ENCODE data around the gene DNAJB2.
"Not testable (repeated sequence)": the region's sequence is repeated elsewhere in the genome, so short reads cannot be mapped to it uniquely, and the experiment has no call there.

Gene DNAJB2

DNA sequence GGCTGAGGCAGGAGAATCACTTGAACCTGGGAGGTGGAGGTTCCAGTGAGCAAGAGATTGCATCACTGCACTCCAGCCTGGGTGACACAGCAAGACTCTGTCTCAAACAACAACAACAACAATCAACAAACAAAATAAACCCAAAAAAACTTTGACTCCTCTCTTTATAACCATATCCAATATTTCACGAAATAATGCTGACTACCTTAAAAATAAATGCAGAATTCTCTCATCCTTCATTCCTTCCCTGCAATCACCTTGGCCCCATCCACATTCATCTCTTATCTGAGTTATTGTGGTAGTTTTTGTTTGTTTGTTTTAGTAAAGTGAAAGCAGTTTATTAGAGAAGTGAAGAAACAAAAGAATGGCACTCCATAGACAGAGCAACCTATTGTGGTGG, 26.9 kb downstream of the DNAJB2 start:
- no peak for DNase-seq

DNA sequence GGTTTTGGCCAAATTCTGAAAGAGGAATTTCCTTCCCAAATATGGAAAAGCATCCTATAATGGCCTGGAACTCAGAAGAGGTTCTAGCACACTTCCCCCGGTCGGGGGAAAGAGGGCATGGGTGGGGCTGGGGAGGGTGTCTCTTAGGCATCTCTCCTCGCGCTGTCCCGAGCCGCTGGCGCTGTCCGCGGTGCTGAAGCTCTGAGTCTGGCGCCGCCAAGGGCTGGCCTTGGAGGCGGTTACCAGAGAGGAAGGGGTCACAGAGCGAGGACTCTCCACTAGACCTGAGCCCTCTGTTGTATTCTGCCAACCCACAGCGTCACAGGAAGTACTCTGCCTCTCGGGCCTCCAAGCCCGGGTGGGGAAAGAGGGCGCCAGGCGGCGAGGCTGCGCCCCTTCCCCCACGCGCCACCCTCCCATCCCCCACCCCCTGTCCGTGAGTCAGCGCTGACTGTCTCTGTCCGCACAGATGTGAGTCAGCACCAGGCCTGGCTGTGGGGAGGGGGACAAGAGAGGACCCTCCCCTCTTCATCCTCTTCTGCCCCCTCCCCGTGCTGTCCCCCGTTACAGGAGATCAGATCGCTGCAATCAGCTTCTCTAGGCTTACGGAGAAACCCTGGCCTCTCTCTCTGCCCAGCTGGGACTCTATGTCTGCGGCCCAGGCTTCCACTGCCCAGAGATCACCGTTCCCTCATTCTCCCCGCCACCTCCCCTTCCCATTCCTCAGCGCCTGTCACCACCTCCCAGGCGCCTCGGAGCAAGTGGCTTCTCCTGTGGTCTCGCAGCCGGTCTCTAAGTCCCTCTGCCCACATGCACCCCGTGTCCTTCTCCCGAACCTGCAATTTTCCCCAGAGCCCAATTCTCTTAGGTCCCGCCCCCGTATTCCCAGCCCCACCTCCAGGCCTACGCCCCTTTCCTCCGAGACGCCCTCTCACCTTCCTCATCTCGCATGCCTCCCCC, 29.3 kb downstream of the DNAJB2 start:
- DNase-seq, result peak; percentile 54

DNA sequence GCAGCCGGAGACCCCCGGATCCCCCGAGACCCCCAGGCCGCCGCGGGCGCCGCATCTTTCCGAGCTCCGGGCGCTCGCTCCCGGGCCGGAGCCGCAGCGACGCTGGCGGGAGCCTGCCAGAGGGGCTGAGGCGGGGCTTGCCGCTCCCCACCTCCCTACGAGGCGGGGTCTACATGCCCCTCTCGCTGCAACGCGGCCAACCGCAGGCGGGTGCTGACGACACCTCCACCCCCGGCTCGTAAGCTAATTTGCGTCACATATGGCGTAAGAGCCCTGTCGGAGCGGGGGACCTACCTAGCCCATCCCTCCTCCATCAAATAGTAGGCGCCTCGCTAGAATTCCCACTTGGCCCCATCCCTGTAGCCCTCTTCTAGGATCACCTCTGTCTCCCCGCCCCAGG, 30.1 kb downstream of the DNAJB2 start, which contains the start of gene PTPRN:
TSS of gene PTPRN (minus strand) at position 124 of the 400 bp plus-strand sequence. CDS start at position 55, 69 bp downstream.
- no peak for DNase-seq

DNA sequence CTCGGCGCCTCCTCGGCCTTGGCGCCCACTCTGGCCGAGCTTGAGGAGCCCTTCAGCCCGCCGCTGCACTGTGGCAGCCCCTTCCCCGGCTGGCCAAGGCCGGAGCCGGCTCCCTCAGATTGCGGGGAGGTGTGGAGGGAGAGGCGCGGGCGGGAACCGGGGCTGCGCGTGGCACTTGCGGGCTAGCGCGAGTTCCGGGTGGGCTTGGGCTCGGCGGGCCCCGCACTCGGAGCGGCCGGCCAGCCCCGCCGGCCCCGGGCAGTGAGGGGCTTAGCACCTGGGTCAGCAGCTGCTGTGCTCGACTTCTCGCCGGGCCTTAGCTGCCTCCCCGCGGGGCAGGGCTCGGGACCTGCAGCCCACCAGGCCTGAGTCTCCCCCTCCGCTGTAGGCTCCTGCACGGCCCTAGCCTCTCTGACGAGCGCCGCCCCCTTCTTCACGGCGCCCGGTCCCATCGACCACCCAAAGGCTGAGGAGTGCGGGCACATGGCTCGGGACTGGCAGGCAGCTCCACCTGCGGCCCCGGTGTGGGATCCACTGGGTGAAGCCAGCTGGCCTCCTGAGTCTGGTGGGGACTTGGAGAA, 33.6 kb downstream of the DNAJB2 start:
- not testable (repeated sequence) for DNase-seq

DNA sequence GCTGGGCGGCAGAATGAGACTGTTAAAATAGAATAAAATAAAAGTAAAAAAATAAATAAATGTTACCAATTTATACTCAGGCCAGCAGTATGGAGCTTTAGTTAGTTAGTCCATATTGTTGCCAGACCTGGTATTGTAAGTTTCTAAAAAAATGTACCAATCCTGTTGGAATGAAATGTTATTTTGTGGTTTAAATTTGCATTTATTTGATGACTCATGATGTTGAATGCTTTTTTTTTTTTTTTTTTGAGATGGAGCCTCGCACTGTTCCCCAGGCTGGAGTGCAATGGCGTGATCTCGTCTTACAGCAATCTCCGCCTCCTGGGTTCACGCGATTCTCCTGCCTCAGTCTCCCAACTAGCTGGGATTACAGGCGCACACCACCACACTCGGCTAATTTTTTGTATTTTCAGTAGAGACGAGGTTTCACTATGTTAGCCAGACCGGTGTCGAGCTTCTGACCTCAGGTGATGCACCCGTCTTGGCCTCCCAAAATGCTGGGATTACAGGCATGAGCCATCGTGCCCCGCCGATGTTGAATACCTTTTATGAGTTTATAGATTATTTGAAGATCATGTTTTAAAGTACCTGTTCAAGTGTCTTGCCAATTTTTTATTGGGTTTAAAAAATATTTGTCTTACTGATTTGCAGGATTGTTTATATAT, 35.8 kb downstream of the DNAJB2 start:
- DNase-seq, result no peak

DNA sequence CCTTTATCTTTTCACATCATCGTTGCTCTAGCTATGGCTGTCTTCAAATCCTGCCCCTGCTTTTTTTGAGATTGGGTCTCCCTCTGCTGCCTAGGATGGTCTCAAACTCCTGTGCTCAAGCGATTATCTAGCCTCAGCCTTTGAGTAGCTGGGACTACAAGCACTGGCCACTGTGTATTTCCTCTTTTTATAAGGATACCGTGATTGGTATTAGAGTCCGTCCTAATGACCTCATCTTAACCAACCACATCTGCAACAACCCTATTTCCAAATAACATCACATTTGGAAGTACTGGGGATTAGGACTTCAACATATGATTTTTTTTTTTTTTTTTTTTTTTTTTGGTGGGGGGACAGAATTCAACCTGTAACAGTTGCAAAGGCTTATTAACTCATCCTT, 44.3 kb downstream of the DNAJB2 start:
- no peak for DNase-seq

DNA sequence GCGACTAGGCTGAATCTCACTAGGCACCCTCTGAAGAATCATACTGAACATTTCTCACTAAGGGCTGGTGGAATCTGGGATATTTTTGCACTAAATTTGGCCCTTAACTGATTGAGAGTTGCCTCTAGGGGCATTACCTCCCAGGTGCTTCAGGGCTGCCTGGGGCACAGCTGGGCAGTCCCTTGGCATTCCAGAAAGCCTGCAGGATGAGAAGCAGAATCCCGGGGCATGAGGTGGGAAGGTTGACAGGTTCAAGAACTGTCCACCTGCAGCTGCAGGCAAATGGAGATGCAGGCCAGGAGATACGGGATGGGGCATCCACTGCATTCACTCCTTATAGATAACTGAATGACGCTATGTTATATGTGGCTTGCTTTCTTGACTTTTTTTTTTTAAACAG, 46.0 kb downstream of the DNAJB2 start:
- no peak for DNase-seq

DNA sequence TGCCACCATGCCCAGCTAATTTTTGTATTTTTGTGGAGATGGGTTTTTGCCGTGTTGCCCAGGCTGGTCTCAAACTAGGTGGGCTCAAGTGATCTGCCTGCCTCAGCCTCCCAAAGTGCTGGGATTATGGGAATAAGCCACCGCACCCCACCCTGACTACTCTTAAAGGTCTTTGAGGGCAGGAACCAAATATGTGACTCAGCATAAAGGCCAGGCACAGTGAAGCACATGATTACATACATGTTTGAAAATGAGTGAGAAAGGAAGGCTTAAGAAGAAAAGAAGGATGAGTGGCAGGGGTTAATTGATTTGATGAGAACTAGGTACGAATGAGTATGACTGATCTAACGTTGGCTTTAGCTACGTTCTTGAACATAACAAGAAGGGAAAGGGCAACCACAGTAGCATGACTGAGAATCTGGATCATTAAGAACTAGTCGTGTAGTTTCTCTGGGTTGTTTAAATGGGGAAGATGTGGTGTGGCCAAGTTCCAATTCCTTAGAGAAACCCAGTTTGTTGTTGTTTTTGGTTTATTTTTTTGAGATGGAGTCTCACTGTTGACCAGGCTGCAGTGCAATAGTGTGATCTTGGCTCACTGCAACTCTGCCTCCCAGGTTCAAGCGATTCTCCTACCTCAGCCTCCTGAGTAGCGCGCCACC, 46.6 kb downstream of the DNAJB2 start:
- no peak for DNase-seq

DNA sequence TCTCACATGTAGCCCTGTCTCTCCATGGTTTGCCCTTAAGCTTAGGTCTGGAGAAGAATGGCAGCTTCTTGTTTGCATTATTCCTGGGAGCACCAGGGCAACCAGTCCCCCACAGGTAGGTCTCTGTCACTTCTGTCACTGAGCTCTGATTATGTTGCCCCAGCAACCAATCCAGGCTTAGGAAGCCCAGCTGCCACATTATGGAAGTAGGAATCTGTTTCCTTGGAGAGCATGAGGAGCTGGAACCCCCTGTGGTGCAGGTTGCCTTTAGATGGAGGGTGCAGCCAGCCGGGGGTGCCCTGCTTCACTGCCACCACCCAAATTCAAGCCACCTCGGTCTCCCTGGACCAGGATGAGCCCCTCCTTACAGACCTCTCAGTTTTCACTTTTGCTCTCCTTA, 48.6 kb downstream of the DNAJB2 start:
- DNase-seq, result no peak

DNA sequence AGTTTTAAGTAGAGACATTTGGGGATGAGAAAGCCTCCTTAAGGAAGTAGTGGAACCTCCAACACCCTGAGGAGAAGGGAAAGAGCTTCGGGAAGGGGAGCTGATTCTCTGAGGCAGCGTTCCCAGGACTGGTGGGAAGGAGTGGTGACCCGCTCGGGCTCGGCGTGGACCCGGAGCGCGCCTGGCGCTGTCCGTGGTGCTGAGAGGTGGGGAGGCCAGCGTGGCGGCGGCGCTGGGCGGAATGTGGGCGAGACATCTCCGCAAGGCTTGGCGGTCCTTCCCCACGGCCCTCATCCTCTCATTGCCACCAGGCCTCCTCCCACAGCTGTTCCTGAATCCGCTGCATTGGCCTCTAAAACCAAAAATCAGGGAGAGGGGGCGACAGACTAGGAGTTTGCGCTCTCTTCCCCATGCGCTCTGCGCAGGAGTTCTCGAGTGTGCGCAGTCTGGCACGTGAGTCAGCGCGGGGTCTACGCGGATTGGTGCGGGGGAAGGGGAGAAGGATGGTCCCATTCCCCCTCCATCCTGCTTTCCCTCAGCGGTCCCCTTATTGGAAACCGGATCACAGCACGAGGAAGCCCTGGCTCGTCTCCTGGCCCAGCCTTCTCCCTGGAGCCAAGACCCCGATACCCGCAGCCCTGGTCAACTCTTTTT, 52.5 kb downstream of the DNAJB2 start:
- DNase-seq, result no peak

DNA sequence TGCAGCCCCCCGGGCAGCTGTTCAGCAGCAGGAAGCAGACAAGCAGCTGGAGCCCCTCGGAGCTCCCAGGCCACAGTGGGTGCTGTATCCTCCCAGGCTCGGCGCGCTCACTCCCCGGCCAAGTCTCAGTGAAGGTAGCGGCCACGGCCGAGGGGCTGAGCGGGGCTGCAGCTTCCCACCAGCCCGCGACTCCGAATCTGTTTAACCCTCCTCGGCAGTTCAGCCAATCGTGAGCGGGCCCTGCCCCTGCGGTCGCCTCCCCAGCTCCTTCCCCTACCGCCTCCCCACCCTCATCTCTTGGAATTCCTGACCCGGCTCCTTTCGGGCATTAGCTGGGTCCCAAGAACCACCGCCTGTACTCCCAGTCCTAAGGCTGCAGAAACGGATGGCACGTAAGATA, 53.4 kb downstream of the DNAJB2 start, which contains the start of gene RESP18:
TSS of gene RESP18 (minus strand) at position 203 of the 400 bp plus-strand sequence.
- no peak for DNase-seq

DNA sequence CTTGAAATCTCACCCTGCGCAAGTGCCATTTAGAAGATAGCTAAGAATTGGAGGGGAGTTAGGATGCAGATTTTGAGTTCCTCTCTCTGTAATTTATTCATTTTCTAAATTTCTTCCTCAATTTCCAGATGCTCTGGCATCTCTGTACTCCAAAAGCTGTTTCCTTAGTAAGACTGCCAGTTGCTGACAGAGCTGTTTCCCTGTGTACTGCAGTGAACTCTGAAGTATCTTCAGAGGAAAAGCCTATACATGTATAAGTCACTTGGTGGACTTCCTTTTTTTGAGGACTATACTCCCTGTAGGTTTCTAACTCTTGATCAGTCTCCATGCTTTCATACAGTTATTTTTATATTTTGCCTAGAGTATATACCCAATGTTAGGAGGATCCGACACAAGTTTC, 54.9 kb downstream of the DNAJB2 start:
- DNase-seq, result no peak

DNA sequence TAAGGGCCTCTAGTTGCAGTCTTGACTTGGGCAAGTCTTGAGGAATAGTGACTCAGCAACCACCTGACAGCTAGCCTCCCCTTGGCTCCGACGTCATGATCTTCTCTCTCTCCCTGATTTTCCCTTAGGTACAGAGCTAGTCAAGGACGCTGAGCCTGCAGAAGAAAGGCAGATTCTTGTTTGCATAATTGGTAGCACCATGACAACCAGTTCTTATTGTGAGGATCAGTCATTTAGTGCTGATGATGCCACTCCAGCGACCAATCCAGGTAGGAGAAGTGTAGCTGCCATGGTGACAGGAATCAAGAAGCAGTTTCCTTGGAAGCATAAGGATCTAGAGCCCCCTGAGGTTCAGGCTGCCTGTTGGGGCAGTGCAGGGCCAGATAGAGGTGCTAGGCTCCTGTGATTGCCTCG, 56.2 kb downstream of the DNAJB2 start:
- no peak for DNase-seq
